GM19035 (cell line): ENCODE results near the gene FTCD.
"Not testable (repeated sequence)": the region's sequence is repeated elsewhere in the genome, so short reads cannot be mapped to it uniquely, and the experiment has no call there.

Source experiments
- ATAC-seq: cut with Tn5 transposase; IDR thresholded peaks from one replicate; pipeline ENCODE4 v1.9.1; 2021; ENCODE audit not compliant: unreplicated experiment

FTCD gene

GRCh38 chr21:46140352-46141003 lies 14.9 kb downstream of the FTCD start:
- not testable (repeated sequence) for ATAC-seq

- ATAC-seq, result no peak
Observed at GRCh38 chr21:46139686-46140085, 15.7 kb downstream of the FTCD start.

GRCh38 chr21:46138383-46138970 lies 16.9 kb downstream of the FTCD start:
- no peak for ATAC-seq

DNA sequence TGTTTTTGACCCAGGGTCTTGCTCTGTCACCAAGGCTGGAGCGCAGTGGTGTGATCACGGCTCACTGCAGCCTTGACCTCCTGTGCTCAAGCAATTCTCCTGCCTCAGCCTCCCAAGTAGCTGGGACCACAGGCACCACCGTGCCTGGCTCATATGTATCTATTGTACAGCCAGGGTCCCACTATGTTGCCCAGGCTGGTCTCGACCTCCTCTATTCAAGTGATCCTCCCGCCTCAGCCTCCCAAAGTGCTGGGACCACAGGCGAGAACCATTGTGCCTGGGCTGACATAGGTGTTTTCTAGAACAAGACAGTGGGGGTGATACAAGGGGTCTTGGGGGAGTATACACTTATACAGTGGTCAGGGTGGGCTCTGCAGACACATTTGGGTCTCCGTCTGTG lies 17.5 kb downstream of the FTCD start:
- no peak for ATAC-seq

DNA sequence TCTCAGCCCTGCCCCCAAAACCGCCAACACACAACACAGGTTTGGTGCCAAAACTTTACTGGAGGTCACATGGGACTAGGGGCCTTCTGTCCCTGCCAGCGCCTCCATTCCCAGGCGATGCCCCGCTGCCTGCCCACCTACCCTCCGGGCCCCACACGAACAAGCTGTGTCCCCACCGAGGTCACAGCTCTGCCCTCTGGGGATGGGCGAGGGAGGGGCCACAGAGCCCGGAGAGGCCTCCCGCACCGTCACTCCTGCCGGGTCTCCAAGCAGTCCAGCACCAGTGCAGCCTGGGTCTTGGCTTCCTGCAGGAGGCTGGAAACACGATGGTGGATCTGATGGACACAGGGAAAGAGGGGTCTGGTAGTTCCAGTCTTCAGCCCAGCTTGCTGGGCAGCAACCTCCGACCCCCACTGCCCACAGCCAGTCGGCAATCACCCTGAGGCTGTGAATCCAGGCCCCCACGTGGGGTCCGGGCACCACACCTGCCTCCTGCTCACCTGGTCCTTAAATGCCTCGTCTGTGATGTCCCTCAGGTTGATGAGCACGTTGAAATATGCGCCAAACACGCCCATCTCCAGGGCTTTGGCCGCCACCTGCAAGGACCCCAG lies 18.5 kb downstream of the FTCD start:
- no peak for ATAC-seq

DNA sequence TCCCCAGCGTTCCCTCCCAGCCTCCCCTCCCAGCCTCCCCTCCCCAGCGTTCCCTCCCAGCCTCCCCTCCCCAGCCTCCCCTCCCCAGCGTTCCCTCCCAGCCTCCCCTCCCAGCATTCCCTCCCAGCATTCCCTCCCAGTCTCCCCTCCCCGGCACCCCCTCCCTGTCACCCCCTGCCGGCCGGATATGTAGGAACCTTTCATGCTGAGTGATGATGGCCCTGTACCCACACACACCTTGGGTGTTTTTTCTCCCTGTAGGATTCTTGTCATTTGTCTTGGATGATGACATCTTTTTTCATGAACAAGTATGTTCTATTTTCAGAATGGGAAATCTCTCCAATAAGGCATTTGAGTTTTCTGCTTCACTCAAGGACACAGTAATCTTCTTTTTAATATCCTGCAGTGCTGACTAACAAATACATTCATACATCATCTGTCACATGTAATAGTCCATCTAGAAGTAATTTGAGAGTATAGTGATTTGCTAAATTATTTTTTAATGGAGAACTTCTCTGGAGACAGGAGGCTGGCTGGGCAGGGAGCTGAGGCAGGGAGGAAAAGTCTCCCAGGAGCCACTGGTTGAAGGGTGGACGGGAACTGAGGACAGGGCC lies 19.5 kb downstream of the FTCD start:
- no peak for ATAC-seq

GRCh38 chr21:46131838-46132651 lies 23.3 kb downstream of the FTCD start:
- ATAC-seq, result no peak

- ATAC-seq, result no peak
Observed at GRCh38 chr21:46131588-46131837, 23.9 kb downstream of the FTCD start.

DNA sequence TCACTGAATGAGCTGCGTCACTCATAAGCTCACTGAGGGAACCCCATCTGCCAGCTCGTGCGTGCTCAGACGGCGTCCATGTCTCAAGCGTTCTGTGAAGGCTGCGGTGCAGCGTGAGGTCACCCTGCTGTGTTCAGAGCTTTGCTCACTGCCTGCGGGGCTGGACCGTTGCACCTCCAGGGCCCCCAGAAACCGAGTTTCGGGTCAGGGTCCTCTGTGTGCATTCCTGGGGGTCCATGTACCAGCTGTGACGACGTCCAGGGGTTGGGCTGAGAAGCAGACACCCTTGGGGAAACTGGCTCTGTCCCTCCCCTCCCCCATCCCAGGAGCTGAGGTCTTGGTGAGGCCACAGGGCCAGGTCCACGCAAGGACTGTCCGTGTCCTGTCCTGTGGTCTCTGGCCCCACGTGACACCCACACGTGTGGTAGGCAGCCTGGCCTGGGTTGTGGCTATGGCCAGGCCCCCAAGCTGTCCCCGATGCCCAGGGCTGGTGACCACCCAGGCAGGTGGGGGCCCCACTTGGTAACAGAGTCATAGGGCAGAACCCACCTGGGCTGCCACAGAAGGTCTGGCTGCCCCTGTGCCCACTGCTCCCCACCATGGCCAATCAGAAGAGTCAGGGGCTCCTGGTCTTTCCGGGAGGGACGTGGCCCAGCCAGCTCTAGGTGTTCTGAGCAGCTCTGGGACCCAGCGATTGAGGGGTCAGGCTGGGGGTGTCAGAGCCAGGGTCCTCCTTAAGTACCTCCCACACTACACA lies 24.4 kb downstream of the FTCD start:
- ATAC-seq, result no peak

- ATAC-seq, result no peak
Observed at GRCh38 chr21:46129846-46130651, 25.3 kb downstream of the FTCD start.

DNA sequence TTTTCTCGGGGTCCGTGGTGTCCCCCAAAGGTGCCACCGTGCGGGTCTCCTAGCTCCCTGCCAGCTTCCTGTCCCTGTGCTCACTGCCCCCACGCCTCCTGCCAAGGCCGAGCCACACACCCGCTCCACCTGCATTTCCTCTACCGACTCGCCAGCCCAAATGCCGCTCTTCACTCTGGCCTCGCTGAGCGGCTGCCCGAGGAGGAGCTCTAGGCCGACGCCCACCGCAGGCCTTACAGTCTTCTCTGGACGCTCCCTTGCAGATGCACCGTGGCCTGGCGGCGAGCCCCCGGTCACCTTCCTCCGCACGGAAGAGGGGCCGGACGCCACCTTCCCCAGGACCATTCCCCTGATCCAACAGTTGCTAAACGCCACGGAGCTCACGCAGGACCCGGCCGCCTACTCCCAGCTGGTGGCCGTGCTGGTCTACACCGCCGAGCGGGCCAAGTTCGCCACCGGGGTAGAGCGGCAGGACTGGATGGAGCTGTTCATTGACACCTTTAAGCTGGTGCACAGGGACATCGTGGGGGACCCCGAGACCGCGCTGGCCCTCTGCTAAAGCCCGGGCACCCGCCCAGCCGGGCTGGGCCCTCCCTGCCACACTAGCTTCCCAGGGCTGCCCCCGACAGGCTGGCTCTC lies 26.3 kb downstream of the FTCD start:
- no peak for ATAC-seq

- no peak for ATAC-seq
Observed at GRCh38 chr21:46128106-46128932, 27.1 kb downstream of the FTCD start.

DNA sequence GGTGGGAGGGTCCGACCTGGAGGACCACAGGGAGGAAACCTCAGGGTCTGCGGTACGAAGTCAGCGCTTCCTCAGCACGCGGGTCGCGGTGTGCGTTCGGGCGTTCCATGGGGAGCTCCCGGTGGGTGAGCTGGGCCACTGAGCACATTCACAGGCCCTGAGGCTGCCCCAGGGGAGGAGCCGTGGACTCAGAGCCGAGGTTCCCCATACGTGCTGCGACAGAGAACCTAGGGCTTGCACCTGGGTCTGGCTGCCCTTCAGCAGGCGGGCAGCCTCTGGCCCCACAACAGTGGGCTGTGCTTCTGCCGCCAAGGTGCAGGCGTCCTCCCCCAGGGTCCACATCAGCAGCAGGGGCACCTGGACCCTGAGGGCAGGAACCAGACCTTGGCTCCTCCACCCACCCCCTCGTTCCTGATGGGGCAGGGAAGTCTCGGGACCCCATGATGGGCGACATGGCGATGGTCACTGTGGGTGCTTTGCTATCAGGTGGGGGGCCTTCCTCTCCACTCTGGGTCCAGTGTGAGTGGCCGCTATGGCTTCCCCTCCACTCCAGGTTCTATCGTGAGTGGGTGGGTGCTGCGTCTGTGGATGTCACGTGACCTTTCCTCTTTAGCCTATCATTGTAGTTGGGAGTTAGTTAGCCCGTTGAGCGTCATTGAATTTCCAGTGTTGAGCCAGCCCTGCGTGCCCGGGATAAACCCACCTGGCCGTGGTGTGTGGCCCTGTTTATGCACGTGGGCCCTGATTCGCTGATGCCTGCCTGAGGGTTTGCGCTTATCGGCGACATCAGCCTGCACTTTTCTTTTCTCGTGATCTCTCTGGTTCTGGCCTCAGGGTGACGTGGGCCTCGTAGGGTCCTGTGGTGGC lies 27.9 kb downstream of the FTCD start:
- no peak for ATAC-seq

GRCh38 chr21:46126309-46127238 lies 28.8 kb downstream of the FTCD start:
- no peak for ATAC-seq

DNA sequence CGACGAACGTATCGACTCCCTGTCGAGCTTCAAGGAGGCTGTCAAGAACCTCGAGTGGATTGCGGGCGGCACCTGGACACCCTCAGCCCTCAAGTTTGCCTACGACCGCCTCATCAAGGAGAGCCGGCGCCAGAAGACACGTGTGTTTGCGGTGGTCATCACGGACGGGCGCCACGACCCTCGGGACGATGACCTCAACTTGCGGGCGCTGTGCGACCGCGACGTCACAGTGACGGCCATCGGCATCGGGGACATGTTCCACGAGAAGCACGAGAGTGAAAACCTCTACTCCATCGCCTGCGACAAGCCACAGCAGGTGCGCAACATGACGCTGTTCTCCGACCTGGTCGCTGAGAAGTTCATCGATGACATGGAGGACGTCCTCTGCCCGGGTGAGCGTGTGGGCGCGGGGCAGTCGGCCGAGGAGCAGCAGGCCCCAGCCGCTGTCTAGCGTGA lies 29.5 kb downstream of the FTCD start:
- ATAC-seq, result no peak
